ENCODE data around the gene FRMD4A. TPM values are rescaled to one million over a fixed set of nuclear protein-coding genes. Genes with fewer than 3 reads are reported as not detected.

Gene FRMD4A
- polyA plus RNA-seq, 1 of the 3 experiments (the other 2 are of a cell fraction): 37.7 TPM

GRCh38 chr10:14365266-14365665 lies 34.5 kb upstream of the FRMD4A start:
- H2AFZ ChIP-seq (ENCODE audit: low read depth): no peak overlapping the region
- no peak for DNase-seq
- H3K79me2 ChIP-seq (ENCODE audit: insufficient read depth): no peaks in the 10 kb centered on the region
- WGBS (ENCODE audit: low lambda C conversion rate): 50% methylated on average over 6 of the region's 6 CpGs
- H3K36me3 ChIP-seq (replicated peaks in 1 of 2; ENCODE audit: control insufficient read depth in 1 of 2, insufficient read depth in 2 of 2, low read length in 1 of 2): no peaks in the 10 kb centered on the region
- H3K9ac ChIP-seq: no peak overlapping the region
- no peak for TF ChIP-seq RAD21 (IDR thresholded peaks at IDR 0.05; ENCODE audit: low read length)
- TF ChIP-seq EZH2phosphoT487 (IDR thresholded peaks at IDR 0.05; ENCODE audit: borderline replicate concordance, low read depth): no peak
- TF ChIP-seq RFX5 (IDR thresholded peaks at IDR 0.05; ENCODE audit: low read length): no peak
- no peak for TF ChIP-seq NFIC (IDR thresholded peaks at IDR 0.05; ENCODE audit: borderline replicate concordance)
- no peak for TF ChIP-seq ZBTB33 (IDR thresholded peaks at IDR 0.05; ENCODE audit: borderline replicate concordance, low read depth)
- no peak for TF ChIP-seq REST (IDR thresholded peaks at IDR 0.05; ENCODE audit: low read depth, low read length)
- TF ChIP-seq RCOR1 (IDR thresholded peaks at IDR 0.05; ENCODE audit: low read length): no peak
- TF ChIP-seq CTCF (IDR thresholded peaks at IDR 0.05): no peak
- no peak for TF ChIP-seq RXRA (IDR thresholded peaks at IDR 0.05; ENCODE audit: borderline replicate concordance, low read depth)
- no peak for TF ChIP-seq TCF12 (IDR thresholded peaks at IDR 0.05)
- TF ChIP-seq, protein P1, sequence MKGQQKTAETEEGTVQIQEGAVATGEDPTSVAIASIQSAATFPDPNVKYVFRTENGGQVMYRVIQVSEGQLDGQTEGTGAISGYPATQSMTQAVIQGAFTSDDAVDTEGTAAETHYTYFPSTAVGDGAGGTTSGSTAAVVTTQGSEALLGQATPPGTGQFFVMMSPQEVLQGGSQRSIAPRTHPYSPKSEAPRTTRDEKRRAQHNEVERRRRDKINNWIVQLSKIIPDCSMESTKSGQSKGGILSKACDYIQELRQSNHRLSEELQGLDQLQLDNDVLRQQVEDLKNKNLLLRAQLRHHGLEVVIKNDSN (IDR thresholded peaks at IDR 0.05; ENCODE audit: borderline replicate concordance, low read depth): no peak
- no peaks in the 10 kb centered on the region; the same call in 1 of the 2 replicates for H3K27me3 ChIP-seq (ENCODE audit: insufficient read depth)
- H3K4me3 ChIP-seq (ENCODE audit: low read depth in 2 of 2, low read length in 1 of 2): no peak overlapping the region
- no peaks in the 10 kb centered on the region for H4K20me1 ChIP-seq (ENCODE audit: insufficient read depth)
- no peak overlapping the region for H3K4me2 ChIP-seq
- H3F3A ChIP-seq (replicated peaks; ENCODE audit: insufficient read depth): peaks cover 5% of the 10 kb centered on the region
- no peaks in the 10 kb centered on the region for H3K9me2 ChIP-seq
- no peaks in the 10 kb centered on the region for H3K9me3 ChIP-seq
- no peaks in the 10 kb centered on the region; a peak in 1 of 4 replicates for H3K4me1 ChIP-seq (ENCODE audit: control insufficient read depth in 1 of 2, insufficient read depth in 2 of 2, low read depth in 1 of 2, low read length in 1 of 2)
- CTCF ChIA-PET: no interaction called here
- POLR2A ChIA-PET: no interaction called here
- no peak overlapping the region for H3K27ac ChIP-seq (ENCODE audit: low read depth in 2 of 2, low read length in 1 of 2)
